ENCODE measurements around the gene EFTUD2.
"Not testable (repeated sequence)": the region's sequence is repeated elsewhere in the genome, so short reads cannot be mapped to it uniquely, and the experiment has no call there.

The EFTUD2 gene

GRCh38 chr17:44808656-44809388 lies 90.4 kb downstream of the EFTUD2 start:
- not testable (repeated sequence) for DNase-seq (ENCODE audit: low read depth)

DNA sequence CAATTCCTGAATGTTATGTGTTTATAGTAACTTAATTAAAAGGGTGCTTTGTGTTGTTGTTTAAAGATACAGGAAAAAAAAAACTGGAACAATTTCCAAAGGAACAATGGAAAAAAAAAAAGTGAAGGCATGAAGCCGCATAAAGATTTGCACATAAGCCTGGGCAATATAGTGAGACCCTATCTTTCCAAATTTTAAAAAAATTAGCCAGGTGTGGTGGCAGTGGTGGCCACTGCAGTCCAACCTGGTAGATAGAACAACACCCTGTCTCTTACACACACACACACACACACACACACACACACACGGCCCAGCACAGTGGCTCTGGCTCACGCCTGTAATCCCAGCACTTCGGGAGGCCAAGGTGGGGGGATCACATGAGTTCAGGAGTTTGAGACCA lies 91.1 kb downstream of the EFTUD2 start:
- DNase-seq (ENCODE audit: low read depth), result no peak

DNA sequence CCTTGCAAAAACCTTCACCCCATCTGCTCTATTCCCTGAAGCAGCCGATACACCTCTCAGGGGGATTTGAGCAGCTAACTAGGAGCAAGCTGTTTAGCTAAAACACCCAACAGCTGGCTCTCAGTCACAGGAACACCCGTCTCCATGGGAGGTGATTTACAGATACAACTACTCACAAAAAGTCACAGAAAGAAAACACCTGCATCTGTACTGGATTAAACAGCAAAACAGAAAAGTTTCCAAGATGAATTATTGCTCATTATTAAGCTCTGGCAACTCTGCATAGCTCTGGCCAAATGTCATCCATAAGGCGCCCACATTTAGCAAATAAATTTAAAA lies 91.5 kb downstream of the EFTUD2 start:
- DNase-seq (ENCODE audit: low read depth), result no peak

- DNase-seq (ENCODE audit: low read depth), result no peak
These were observed 92.0 kb downstream of the EFTUD2 start for GRCh38 chr17:44807093-44807816.

DNA sequence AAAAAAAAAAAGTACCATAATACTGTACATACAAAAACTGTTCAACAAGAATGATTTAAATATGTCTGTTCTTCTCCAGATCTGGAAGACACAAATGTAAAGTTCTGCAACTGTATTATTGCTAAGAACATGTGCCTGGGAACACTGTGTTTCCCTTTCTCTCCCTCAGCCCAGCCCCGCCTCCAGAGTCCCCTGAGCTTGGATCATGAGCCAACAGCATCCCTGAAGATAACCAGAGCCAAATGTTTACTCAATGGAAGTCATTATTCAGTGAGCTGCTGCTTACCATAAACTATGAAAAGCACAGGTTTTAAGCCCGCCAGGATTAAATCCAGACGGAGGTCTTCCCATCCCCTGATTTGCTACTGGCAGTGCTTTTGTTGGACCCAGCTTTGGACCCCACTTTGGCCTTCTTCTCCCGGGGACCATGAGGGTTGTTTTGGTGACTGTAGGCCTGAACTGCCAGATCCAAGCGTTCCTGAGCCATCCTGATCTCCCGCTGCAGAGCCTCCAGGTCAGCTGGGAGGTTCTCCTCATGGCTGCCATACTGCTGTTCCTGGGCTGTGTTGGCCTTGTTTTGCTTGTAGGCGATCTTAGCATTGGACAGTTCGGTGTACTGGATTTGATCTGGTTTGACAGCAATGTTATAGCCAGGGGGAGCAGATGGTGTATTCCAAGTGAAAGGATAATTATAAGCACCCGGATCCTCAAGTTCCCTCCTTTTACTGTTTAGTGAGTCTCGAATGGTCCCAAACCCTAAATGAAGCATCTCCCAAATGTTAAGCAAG lies 94.7 kb downstream of the EFTUD2 start:
- DNase-seq (ENCODE audit: low read depth), result no peak

DNA sequence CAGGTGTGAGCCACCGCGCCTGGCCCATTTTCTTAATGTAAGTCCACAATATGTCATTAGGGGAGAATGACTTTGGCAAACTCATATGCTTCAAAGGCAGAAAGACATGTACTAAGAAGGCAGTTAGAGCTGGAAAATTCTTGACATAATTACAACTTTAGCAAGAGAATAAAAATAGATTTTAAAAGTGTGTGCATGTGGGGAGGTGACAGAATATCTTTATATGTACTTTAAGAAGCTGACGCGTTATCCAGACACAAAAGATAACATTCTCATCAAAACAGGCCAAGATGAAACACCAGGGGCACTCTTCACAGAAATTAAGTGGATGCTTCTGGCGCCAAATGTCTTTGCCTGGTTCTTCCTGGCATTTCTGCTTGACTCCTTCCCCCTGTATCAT lies 97.4 kb downstream of the EFTUD2 start:
- no peak for DNase-seq (ENCODE audit: low read depth)

All from CMK (cell line).